OCI-LY7 (cell line): ENCODE results near the gene AMBP. TPM values are rescaled to one million over a fixed set of nuclear protein-coding genes. Genes with fewer than 3 reads are reported as not detected.

Experiments
- BruUV-seq: library from RNA; stranded (reverse); fragments of 400-500 nt; replicated peaks from 2 replicates; lab custom pipeline; 2021; lab: Mats Ljungman, UMichigan
- CTCF ChIA-PET: fragments of 300-600 bp; sonication (Branson Sonifier 250); formaldehyde crosslinking; loops from one replicate; lab custom pipeline; 2022; ENCODE audit warnings: antibody characterized with exemption; ENCODE audit not compliant: unreplicated experiment; lab: Charles Lee
- POLR2A ChIA-PET: fragments of 300-600 bp; sonication (Branson Sonifier 250); formaldehyde crosslinking; loops from one replicate; lab custom pipeline; 2022; ENCODE audit warnings: antibody characterized with exemption; lab: Charles Lee
- DNase-seq: peaks from one replicate; pipeline ENCODE4 v3.0.0-alpha.2; 2015; ENCODE audit warnings: low spot score
- H2AFZ ChIP-seq: fragments of 200-600 bp; sonication (generic), shearing (Covaris generic); 2 replicates; pipeline ENCODE4 v1.6.1; 2014; ENCODE audit warnings: mild to moderate bottlenecking, antibody characterized with exemption, low read length, moderate library complexity
- H3K27ac ChIP-seq: fragments of 200-600 bp; sonication (generic); 2 replicates; pipeline ENCODE4 v1.5.1; 2014; ENCODE audit warnings: mixed run types, low read depth, mild to moderate bottlenecking, moderate library complexity, low read length, inconsistent platforms; ENCODE audit not compliant: poor library complexity, severe bottlenecking
- H3K36me3 ChIP-seq: fragments of 200-600 bp; sonication (generic); 2 replicates; pipeline ENCODE4 v1.6.1; 2014; ENCODE audit warnings: mild to moderate bottlenecking, antibody characterized with exemption, low read length, moderate library complexity, mixed read lengths; ENCODE audit not compliant: insufficient read depth
- H3K4me1 ChIP-seq: fragments of 200-600 bp; sonication (generic); 2 replicates; pipeline ENCODE4 v1.5.1; 2014; ENCODE audit warnings: mild to moderate bottlenecking, low read length; ENCODE audit not compliant: insufficient read depth, poor library complexity, severe bottlenecking
- H3K4me2 ChIP-seq: fragments of 200-600 bp; sonication (generic); 2 replicates; pipeline ENCODE4 v1.6.1; 2014; ENCODE audit warnings: mild to moderate bottlenecking, low read length
- H3K4me3 ChIP-seq: fragments of 200-600 bp; sonication (generic); 2 replicates; pipeline ENCODE4 v1.5.1; 2014; ENCODE audit warnings: mild to moderate bottlenecking, low read depth, low read length; ENCODE audit not compliant: poor library complexity, severe bottlenecking
- H3K79me2 ChIP-seq: fragments of 200-600 bp; sonication (generic); 2 replicates; pipeline ENCODE4 v1.6.1; 2016; ENCODE audit warnings: low read depth, mild to moderate bottlenecking, low read length, moderate library complexity, mixed read lengths; ENCODE audit not compliant: insufficient read depth
- H3K9me2 ChIP-seq: fragments of 200-600 bp; sonication (generic); 2 replicates; pipeline ENCODE4 v1.6.1; 2016; ENCODE audit warnings: mild to moderate bottlenecking, low read length, mixed read lengths; ENCODE audit not compliant: insufficient read depth
- H3K9me3 ChIP-seq: fragments of 200-600 bp; sonication (generic); 2 replicates; pipeline ENCODE4 v1.6.1; 2014; ENCODE audit warnings: mild to moderate bottlenecking, mixed run types, low read length, mixed read lengths
- H4K20me1 ChIP-seq: fragments of 200-600 bp; sonication (generic); 2 replicates; pipeline ENCODE4 v1.6.1; 2014; ENCODE audit warnings: mild to moderate bottlenecking, antibody characterized with exemption, low read length, moderate library complexity, mixed read lengths; ENCODE audit not compliant: insufficient read depth
- CTCF ChIP-seq: fragments of 200-600 bp; sonication (generic); conservative IDR thresholded peaks from 2 replicates; pipeline ENCODE4 v1.5.1; 2014; ENCODE audit warnings: mild to moderate bottlenecking, antibody characterized with exemption, low read length, moderate library complexity, mixed read lengths
- EZH2phosphoT487 ChIP-seq: fragments of 200-600 bp; sonication (generic); IDR thresholded peaks from 2 replicates; pipeline ENCODE4 v1.6.1; 2018; ENCODE audit warnings: low read depth, borderline replicate concordance, mild to moderate bottlenecking, mixed run types, antibody characterized with exemption, low read length, moderate library complexity, mixed read lengths
- intact Hi-C: fragments of 100-400 bp; cut with micrococcal nuclease; formaldehyde crosslinking; loops from one replicate; pipeline ENCODE4 v1.10.0; 2022; ENCODE audit not compliant: unreplicated experiment
- total RNA-seq, 2 experiments: library from RNA; depleted of rRNA in 1 of 2; stranded (reverse); fragments of >200 nt in 1 of 2; shearing (Covaris generic) in 1 of 2; gene quantifications; 2 replicates each; pipeline ENCODE4 v1.2.3, GENCODE V29; 2014 to 2022

Gene AMBP
- total RNA-seq, 2 experiments from 2014 or later = not detected

DNA sequence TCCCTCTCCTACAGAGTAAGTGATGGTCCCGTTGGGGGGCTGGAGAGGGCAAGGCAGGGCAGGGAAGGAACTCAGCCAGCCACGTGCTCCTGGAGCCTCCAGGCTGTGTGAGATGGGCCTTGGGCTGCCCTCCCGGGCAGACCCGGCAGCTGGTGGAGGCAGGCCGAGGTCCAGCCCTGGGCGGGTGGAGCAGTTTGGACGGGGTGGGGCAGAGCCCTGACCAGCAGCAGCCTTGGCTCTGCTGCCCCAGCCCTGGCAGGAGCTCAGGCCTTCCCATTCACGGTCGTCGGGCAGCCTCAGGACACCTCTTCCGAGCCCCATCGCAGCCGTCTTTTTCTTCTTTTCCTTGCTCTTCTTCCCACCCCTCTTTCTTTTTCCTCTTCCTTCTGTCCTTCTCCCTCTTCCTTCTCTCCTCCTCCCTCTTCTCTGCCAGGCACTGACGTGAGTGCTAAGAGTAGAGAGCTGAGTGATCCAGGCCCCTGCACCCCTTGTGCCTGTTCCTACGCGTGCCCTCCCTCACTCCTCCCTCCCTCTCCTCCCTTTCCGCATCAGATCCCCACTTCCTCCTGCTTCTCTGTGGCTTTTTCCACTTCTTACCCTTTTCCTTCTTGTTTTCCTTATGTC lies 42.8 kb downstream of the AMBP start:
- intact Hi-C loops = no loop called here

GRCh38 chr9:114034661-114035062 lies 43.4 kb downstream of the AMBP start:
- no peak overlapping the region for H3K4me2 ChIP-seq
- H4K20me1 ChIP-seq = no peaks in the 10 kb centered on the region
- H3K9me2 ChIP-seq = no peaks in the 10 kb centered on the region
- ChIA-PET CTCF (no interaction called here), POLR2A (no interaction called here)
- DNase-seq = no peak
- TF ChIP-seq CTCF (no peak), EZH2phosphoT487 (no peak)
- H3K36me3 ChIP-seq = no peaks in the 10 kb centered on the region
- no peak overlapping the region for H2AFZ ChIP-seq
- no peak overlapping the region for H3K27ac ChIP-seq
- H3K9me3 ChIP-seq = no peaks in the 10 kb centered on the region
- no TSS peak for BruUV-seq
- H3K4me1 ChIP-seq = no peaks in the 10 kb centered on the region
- intact Hi-C loops = no loop called here
- H3K4me3 ChIP-seq = no peak overlapping the region
- H3K79me2 ChIP-seq = no peaks in the 10 kb centered on the region

More for the DNA sequence above, 42.8 kb downstream of the AMBP start:
- Histone ChIP-seq H3K9me2 (no peaks in the 10 kb centered on the region), H2AFZ (no peak overlapping the region), H3K4me1 (no peaks in the 10 kb centered on the region), H3K27ac (no peak overlapping the region), H3K79me2 (no peaks in the 10 kb centered on the region), H3K36me3 (no peaks in the 10 kb centered on the region), H3K4me2 (no peak overlapping the region), H3K9me3 (no peaks in the 10 kb centered on the region), H3K4me3 (no peak overlapping the region), H4K20me1 (no peaks in the 10 kb centered on the region)
- no TSS peak for BruUV-seq
- DNase-seq = no peak
- CTCF ChIA-PET = no interaction called here
- no peak for TF ChIP-seq EZH2phosphoT487
- no peak for TF ChIP-seq CTCF
- POLR2A ChIA-PET = no interaction called here

GRCh38 chr9:114034196-114034595 lies 43.9 kb downstream of the AMBP start:
- no peak overlapping the region for H3K4me3 ChIP-seq
- H3K36me3 ChIP-seq = no peaks in the 10 kb centered on the region
- intact Hi-C loops = no loop called here
- no peak for DNase-seq
- H3K4me1 ChIP-seq = no peaks in the 10 kb centered on the region
- no TSS peak for BruUV-seq
- no peak overlapping the region for H3K27ac ChIP-seq
- ChIA-PET CTCF (no interaction called here), POLR2A (no interaction called here)
- no peak overlapping the region for H3K4me2 ChIP-seq
- H3K79me2 ChIP-seq = no peaks in the 10 kb centered on the region
- no peak overlapping the region for H2AFZ ChIP-seq
- no peaks in the 10 kb centered on the region for H4K20me1 ChIP-seq
- TF ChIP-seq CTCF (no peak), EZH2phosphoT487 (no peak)
- H3K9me2 ChIP-seq = no peaks in the 10 kb centered on the region
- no peaks in the 10 kb centered on the region for H3K9me3 ChIP-seq
